ENCODE measurements around the gene DTD2. TPM values are rescaled to one million over a fixed set of nuclear protein-coding genes. Genes with fewer than 3 reads are reported as not detected.

Gene DTD2
- polyA plus RNA-seq, 1 experiment = 16.4 TPM

DNA sequence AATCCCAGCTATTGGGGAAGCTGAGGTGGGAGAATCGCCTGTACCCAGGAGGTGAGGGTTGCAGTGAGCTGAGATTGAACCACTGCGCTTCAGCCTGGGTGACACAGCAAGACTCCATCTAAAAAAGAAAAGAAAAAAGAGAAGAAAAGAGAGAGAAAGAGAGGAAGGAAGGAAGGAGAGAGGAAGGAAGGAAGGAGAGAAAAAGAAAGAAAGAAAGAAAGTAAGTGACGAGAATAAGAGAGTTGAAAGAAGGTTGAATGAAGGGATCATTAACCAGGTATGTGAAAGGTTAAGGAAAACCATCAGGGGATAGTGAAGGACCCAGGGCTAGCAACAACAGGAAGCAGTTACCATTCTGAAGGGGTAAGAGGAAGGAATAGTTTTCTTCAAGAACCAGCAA, 4.2 kb upstream of the DTD2 start:
- Histone ChIP-seq H3K36me3 (ENCODE audit: control insufficient read depth, insufficient read depth, low read length) (no peaks in the 10 kb centered on the region), H3K4me3 (ENCODE audit: low read depth, low read length) (no peak overlapping the region), H3K27me3 (ENCODE audit: control insufficient read depth, insufficient read depth, low read length) (no peaks in the 10 kb centered on the region)
- CTCF ChIA-PET = no interaction called here
- POLR2A ChIA-PET = no interaction called here
- no peak for DNase-seq (ENCODE audit: low read depth)
- TF ChIP-seq CTCF (IDR thresholded peaks at IDR 0.05; ENCODE audit: insufficient read depth, low read depth, low read length) = no peak

- no peak for TF ChIP-seq CTCF (IDR thresholded peaks at IDR 0.05; ENCODE audit: insufficient read depth, low read depth, low read length)
- peak overlapping the region; percentile 66 for H3K4me3 ChIP-seq (ENCODE audit: low read depth, low read length)
- ChIA-PET CTCF (interaction anchor here (1.1 to 1.2 kb wide), 3 partner anchors 10 to 1067 kb away, joined by 3 read pairs; partner anchors contain the start of gene HECTD1), POLR2A (interaction anchor here (0.6 to 1.0 kb wide), 3 partner anchors 10 to 778 kb away, joined by 3 read pairs; no protein-coding TSS in a partner anchor)
- H3K27me3 ChIP-seq (ENCODE audit: control insufficient read depth, insufficient read depth, low read length) = no peaks in the 10 kb centered on the region
- no peak for DNase-seq (ENCODE audit: low read depth)
- no peaks in the 10 kb centered on the region; the same call in 1 of the 2 replicates for H3K36me3 ChIP-seq (ENCODE audit: control insufficient read depth, insufficient read depth, low read length)
These were observed 656 bp upstream of the DTD2 start for GRCh38 chr14:31457665-31458659.

DNA sequence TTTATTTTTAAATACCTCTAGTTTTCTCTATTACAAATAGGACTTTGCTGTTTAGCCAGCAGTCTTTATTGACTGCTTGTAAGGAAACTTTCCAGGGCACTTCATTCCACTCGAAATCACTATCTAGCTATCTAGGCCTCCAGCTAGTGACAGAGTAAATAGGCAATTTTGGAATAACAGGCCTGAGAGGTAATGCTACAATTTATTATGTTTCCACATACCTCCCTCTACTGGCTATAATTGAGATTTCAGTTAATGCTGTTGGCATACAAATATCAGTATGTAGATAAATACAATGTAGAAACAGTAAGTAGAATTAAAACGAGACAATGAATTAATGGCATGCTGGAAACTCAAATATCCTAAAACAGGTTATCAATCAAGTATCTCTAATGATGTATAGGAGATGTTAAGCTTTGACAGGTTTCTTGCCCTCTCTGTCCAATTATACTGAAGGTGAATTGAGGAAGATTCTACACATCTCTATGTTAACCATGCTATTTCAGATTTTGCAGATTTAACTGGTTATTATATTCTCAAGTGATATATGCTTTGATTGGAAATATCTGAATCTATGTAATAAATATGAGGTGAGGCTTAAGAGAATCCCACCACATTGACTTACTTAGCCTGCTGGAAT, 7.2 kb downstream of the DTD2 start:
- H3K4me3 ChIP-seq (ENCODE audit: low read depth, low read length) = no peak overlapping the region
- no peaks in the 10 kb centered on the region for H3K27me3 ChIP-seq (ENCODE audit: control insufficient read depth, insufficient read depth, low read length)
- ChIA-PET POLR2A (interaction anchor here (0.6 kb wide), 1 partner anchor 250 kb away, joined by 8 read pairs; no protein-coding TSS in a partner anchor), CTCF (interaction anchor here (0.6 to 2.6 kb wide), 18 partner anchors 9 to 243 kb away, joined by 3 to 15 read pairs (median 3); partner anchors contain the start of genes HEATR5A and HECTD1)
- DNase-seq (ENCODE audit: low read depth) = peak; percentile 12
- TF ChIP-seq CTCF (IDR thresholded peaks at IDR 0.05; ENCODE audit: insufficient read depth, low read depth, low read length) = peak; percentile 55
- no peaks in the 10 kb centered on the region; the same call in 1 of the 2 replicates for H3K36me3 ChIP-seq (ENCODE audit: control insufficient read depth, insufficient read depth, low read length)

DNA sequence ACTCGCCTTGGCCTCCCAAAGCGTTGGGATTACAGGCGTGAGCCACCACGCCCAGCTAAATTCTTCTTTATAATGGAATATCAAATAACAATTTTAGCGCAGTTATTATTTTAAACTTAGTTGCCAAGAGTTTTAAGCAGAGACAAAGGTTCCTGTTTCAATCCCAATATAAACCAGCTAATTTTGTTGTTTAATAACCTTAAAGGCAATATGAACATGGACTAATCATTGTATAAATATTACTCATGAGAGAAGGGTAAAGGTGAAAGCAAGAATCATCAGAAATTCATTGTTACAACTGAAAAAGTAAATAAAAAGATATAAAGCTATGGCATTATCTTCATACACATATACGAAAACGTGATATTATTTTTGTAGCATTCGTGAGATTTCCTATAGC, 8.2 kb downstream of the DTD2 start:
- Histone ChIP-seq H3K4me3 (ENCODE audit: low read depth, low read length) (no peak overlapping the region), H3K36me3 (ENCODE audit: control insufficient read depth, insufficient read depth, low read length) (no peaks in the 10 kb centered on the region; the same call in 1 of the 2 replicates), H3K27me3 (ENCODE audit: control insufficient read depth, insufficient read depth, low read length) (no peaks in the 10 kb centered on the region)
- ChIA-PET POLR2A (no interaction called here), CTCF (interaction anchor here (0.9 to 2.6 kb wide), 17 partner anchors 8 to 242 kb away, joined by 3 to 15 read pairs (median 3); partner anchors contain the start of genes HEATR5A and HECTD1)
- DNase-seq (ENCODE audit: low read depth) = no peak
- TF ChIP-seq CTCF (IDR thresholded peaks at IDR 0.05; ENCODE audit: insufficient read depth, low read depth, low read length) = no peak

DNA sequence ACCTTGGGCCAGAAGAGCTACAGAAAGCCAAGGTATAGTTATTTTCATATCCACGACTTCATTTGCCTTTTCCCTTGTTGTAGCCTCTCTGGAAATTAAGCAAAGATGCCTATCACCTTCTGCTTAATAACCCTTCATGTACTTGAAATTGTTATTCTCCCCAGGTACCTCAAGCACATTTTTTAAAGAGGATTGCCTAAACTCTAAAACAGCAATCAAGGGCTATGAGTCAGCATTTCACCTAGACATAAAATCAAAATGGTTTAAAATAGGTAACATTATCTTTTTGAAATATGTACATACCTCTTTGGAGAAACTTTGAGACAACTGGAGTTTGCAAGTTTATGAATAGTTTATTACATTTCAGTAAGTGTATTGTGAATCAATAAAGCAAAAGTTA, 11.6 kb downstream of the DTD2 start:
- no peak for TF ChIP-seq CTCF (IDR thresholded peaks at IDR 0.05; ENCODE audit: insufficient read depth, low read depth, low read length)
- ChIA-PET CTCF (no interaction called here), POLR2A (no interaction called here)
- H3K36me3 ChIP-seq (ENCODE audit: control insufficient read depth, insufficient read depth, low read length) = no peaks in the 10 kb centered on the region
- H3K4me3 ChIP-seq (ENCODE audit: low read depth, low read length) = no peak overlapping the region
- no peaks in the 10 kb centered on the region for H3K27me3 ChIP-seq (ENCODE audit: control insufficient read depth, insufficient read depth, low read length)
- DNase-seq (ENCODE audit: low read depth) = no peak

All from BJ (cell line).